Nephron progenitor cell (in vitro differentiated cells): ENCODE data around the gene SSTR5.

ENCODE experiments used
- DNase-seq: peaks from one replicate; pipeline ENCODE4 v3.0.0; 2021
- H3K27ac Mint-ChIP-seq: 2 replicates; pipeline ENCODE4 v1.8.0; 2021; ENCODE audit warnings: mild to moderate bottlenecking, moderate library complexity, mixed read lengths
- H3K27me3 Mint-ChIP-seq: 2 replicates; pipeline ENCODE4 v1.8.0; 2021; ENCODE audit warnings: mild to moderate bottlenecking, low read depth, mixed read lengths; ENCODE audit not compliant: poor library complexity
- H3K36me3 Mint-ChIP-seq: 2 replicates; pipeline ENCODE4 v1.8.0; 2021; ENCODE audit warnings: low read depth, mixed read lengths
- H3K4me1 Mint-ChIP-seq: 2 replicates; pipeline ENCODE4 v1.8.0; 2021; ENCODE audit warnings: mixed read lengths
- H3K4me3 Mint-ChIP-seq: 2 replicates; pipeline ENCODE4 v1.8.0; 2021; ENCODE audit warnings: mild to moderate bottlenecking, moderate library complexity, mixed read lengths
- H3K9me3 Mint-ChIP-seq: 2 replicates; pipeline ENCODE4 v1.8.0; 2021; ENCODE audit warnings: mild to moderate bottlenecking, moderate library complexity, mixed read lengths
- CTCF ChIP-seq: fragments of 200-600 bp; sonication (generic); IDR thresholded peaks from 2 replicates; pipeline ENCODE4 v1.5.0; 2021; ENCODE audit warnings: antibody characterized with exemption

The SSTR5 gene

DNA sequence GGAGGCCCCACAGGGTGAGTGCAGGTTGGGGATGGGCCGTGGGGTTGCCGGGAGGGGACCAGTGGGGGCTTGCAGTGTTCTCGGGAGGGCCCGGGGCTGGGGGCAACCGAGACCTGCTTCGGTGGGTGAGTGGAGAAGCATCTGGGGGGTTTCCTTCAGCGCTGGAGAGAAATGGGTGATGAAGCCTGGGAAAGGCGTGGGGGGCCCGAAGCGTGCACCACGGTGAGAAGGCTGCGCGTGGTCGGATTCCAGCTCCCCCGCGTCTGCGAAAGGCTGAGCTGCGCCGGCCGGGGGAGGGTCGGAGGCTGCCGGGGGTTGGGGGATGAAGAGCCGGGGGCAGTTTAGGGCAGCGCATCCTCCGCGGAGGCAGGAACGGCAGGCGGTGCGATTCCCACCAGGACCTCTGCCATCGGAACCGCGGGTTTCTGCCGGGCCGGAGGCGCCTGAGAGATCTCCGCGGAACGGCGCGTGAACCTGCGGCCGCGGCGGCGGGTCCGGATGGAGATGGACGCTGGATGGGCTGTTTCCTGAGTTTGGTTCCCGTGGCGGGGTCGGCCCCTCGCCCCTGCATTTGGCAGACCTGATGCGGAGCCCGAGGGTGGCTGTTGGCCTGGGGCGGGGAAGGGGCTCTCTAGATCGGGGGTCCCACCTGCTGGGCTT, 6.9 kb upstream of the SSTR5 start:
- H3K9me3 Mint-ChIP-seq = no peaks in the 10 kb centered on the region
- TF ChIP-seq CTCF = no peak
- H3K4me1 Mint-ChIP-seq = peaks cover 27% of the 10 kb centered on the region
- H3K4me3 Mint-ChIP-seq = no peak overlapping the region
- H3K36me3 Mint-ChIP-seq = no peaks in the 10 kb centered on the region
- no peak for DNase-seq
- no peak overlapping the region for H3K27ac Mint-ChIP-seq
- peaks cover 7% of the 10 kb centered on the region for H3K27me3 Mint-ChIP-seq

DNA sequence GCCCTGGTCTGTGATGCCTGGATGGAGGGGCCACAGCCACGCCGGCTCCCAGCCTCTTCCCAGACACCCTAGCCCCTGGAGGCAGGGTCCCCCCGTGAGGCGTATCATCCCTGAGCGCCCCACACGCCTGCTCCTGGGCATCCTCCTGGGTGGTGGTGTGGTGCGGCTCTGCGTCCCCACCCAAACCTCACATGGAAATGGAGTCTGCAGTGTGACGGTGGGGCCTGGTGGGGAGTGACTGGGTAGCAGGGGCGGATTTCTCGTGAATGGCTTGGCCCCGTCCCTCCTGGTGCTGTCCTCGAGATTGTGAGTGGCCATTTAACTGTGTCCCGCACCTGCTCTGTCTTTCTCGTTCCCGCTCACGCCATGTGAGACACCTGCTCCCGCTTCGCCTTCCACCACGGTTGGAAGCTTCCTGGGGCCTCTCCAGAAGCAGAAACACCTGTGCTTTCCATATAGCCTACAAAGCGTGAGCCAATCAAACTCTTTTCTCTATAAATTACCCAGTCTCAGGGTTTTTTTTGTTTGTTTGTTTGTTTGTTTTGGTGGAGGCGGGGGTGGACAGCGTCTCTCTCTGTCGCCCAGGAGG, 5.9 kb upstream of the SSTR5 start:
- no peak for TF ChIP-seq CTCF
- H3K4me1 Mint-ChIP-seq = peaks cover 28% of the 10 kb centered on the region
- H3K9me3 Mint-ChIP-seq = no peaks in the 10 kb centered on the region
- H3K4me3 Mint-ChIP-seq = no peak overlapping the region
- H3K27me3 Mint-ChIP-seq = peaks cover 13% of the 10 kb centered on the region
- no peaks in the 10 kb centered on the region for H3K36me3 Mint-ChIP-seq
- no peak for DNase-seq
- H3K27ac Mint-ChIP-seq = no peak overlapping the region

- Mint-ChIP-seq H3K9me3 (no peaks in the 10 kb centered on the region), H3K27me3 (peaks cover 21% of the 10 kb centered on the region), H3K4me3 (no peak overlapping the region), H3K36me3 (no peaks in the 10 kb centered on the region), H3K4me1 (peaks cover 28% of the 10 kb centered on the region), H3K27ac (no peak overlapping the region)
- no peak for TF ChIP-seq CTCF
- no peak for DNase-seq
Measured at GRCh38 chr16:1067629-1068028, 4.9 kb upstream of the SSTR5 start.

DNA sequence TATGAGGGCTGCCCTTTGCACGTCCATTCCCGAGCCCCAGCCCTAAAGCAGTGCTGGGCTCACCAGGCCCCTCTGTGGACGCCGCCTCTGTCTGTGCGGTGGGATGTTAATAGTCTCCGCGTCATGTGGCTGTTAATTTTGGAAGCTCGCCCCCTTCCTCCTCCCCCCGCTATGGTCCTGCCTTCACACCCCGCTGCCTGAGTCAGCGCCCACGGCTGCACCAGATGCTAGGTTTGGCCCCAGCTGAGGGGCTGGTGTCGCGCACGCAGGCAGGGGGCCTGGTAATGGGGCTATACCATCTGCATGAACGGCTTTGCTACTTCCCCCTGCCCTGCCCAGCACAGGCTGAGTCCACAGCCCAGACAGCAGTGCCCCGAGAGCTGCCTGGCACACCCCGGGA, 4.1 kb upstream of the SSTR5 start:
- DNase-seq = no peak
- Mint-ChIP-seq H3K4me1 (peaks cover 28% of the 10 kb centered on the region), H3K9me3 (no peaks in the 10 kb centered on the region), H3K27me3 (peaks cover 29% of the 10 kb centered on the region), H3K27ac (no peak overlapping the region), H3K4me3 (no peak overlapping the region), H3K36me3 (no peaks in the 10 kb centered on the region)
- TF ChIP-seq CTCF = no peak

- Mint-ChIP-seq H3K36me3 (no peaks in the 10 kb centered on the region), H3K9me3 (no peaks in the 10 kb centered on the region), H3K27ac (no peak overlapping the region), H3K4me1 (peaks cover 28% of the 10 kb centered on the region), H3K4me3 (no peak overlapping the region), H3K27me3 (peaks cover 34% of the 10 kb centered on the region)
- no peak for TF ChIP-seq CTCF
- DNase-seq = no peak
Measured at GRCh38 chr16:1069154-1069553, 3.4 kb upstream of the SSTR5 start.
